EH (cell line): ENCODE data around the gene SCFD2.
A peak's percentile ranks its signal among the peaks of the same experiment; 100 is the strongest.
"Not testable (repeated sequence)": the region's sequence is repeated elsewhere in the genome, so short reads cannot be mapped to it uniquely, and the experiment has no call there.

Source experiments
- DNase-seq: peaks from one replicate; pipeline ENCODE4 v3.0.0-alpha.2; 2015; ENCODE audit warnings: low read depth

The SCFD2 gene

DNA sequence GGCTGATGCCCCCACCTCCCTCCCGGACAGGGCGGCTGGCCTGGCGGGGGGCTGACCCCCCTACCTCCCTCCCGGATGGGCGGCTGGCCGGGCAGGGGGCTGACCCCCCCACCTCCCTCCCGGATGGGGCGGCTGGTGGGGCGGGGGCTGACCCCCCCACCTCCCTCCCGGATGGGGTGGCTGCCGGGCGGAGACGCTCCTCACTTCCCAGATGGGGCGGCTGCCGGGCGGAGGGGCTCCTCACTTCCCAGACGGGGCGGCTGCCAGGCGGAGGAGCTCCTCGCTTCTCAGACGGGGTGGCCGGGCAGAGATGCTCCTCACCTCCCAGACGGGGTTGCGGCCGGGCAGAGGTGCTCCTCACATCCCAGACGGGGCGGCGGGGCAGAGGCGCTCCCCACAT, 127.5 kb downstream of the SCFD2 start:
- not testable (repeated sequence) for DNase-seq

GRCh38 chr4:53237811-53238210, 128.1 kb downstream of the SCFD2 start:
- DNase-seq: not testable (repeated sequence)

DNA sequence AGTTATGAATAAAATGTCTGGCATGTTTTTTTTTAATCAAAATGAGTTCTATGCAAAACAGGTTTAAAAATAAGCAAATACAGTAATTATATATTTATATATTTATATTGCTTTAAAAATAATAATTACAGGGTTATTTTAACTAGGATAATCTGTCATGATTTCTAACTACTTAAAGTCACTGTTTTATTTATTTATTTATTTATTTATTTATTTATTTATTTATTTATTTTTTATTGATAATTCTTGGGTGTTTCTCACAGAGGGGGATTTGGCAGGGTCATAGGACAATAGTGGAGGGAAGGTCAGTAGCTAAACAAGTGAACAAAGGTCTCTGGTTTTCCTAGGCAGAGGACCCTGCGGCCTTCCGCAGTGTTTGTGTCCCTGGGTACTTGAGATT, 129.2 kb downstream of the SCFD2 start:
- DNase-seq: not testable (repeated sequence)

DNA sequence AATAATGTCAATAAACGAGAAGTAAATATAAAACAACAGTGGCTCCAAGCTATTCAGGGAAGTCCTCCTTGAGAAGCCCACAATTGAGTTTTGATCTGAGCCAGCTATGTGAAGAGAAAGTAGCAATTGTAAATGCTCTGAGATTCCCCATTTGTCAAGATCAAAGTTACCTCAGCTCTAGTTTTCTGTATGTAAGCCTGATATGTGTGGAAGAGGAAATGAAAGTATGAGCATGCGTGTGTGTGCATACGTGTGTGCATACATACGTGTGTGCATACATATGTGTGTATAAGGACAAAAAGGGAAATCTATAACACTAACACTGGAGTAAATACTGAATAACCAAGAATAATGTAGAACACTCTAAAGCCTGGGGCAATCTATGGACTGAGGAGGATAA, 130.3 kb downstream of the SCFD2 start:
- no peak for DNase-seq

DNA sequence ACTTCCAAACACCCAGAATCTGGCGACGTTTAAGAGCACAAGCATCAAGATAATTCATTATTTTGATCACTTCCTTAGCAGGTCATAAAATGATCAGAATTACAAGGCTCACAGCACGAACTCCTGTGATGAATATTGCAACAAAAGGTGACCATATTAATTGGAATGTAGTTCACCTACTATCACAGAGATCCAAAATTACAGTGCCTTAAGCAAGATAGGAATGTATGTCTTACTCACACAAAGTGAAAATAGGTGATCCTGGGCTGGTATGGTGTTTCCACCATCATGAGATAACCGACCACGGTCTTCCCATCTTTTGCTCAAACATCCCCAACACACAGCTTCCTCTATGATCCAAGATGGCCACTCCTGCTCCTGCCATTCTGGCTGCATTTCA, 131.2 kb downstream of the SCFD2 start:
- DNase-seq: no peak

GRCh38 chr4:53234111-53234510, 131.8 kb downstream of the SCFD2 start:
- no peak for DNase-seq

- no peak for DNase-seq
Measured at GRCh38 chr4:53233114-53233795, 132.6 kb downstream of the SCFD2 start.

DNA sequence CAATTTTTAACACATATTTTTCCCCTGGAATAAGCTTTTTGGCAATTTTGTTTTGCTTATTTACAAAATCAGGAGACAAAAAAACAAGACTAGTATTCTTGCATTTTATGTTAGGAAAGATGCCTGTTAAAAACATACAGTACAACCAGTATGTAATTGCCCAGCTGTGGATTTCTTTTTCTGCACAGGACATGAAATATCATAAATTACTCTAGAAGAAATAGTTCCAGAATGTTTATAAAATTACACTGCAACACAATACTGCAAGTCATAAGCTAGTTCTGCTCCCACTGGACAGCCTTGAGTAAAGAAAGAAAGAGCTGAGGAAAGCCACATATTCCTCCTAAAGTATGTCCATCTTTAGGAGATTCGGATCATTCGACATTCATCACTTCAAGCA, 133.5 kb downstream of the SCFD2 start:
- DNase-seq: no peak

- no peak for DNase-seq
Measured at GRCh38 chr4:53228036-53228435, 137.8 kb downstream of the SCFD2 start.

DNA sequence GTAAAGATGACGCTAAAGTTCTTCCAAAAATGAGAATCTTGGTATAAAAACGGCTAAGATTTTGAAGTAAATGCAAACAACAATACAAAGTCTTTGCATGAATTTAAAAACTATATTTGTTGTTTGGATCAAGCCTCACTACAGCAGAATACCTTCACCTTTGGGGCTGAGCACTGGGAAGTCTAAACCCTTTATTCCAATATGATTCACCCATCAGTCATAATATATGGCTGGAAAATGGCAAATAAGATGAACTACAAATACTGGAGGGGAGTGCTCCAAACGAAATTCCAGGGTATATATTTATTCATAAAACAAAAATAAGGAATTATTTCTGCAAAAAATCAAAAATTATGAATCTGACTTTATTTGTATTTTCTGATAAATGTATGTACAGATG, 138.4 kb downstream of the SCFD2 start:
- DNase-seq: no peak

GRCh38 chr4:53221832-53222480, 143.9 kb downstream of the SCFD2 start:
- no peak for DNase-seq

GRCh38 chr4:53219148-53219547, 146.7 kb downstream of the SCFD2 start:
- not testable (repeated sequence) for DNase-seq

- peak; percentile 10 for DNase-seq
Measured at GRCh38 chr4:53208753-53209152, 157.1 kb downstream of the SCFD2 start.

DNA sequence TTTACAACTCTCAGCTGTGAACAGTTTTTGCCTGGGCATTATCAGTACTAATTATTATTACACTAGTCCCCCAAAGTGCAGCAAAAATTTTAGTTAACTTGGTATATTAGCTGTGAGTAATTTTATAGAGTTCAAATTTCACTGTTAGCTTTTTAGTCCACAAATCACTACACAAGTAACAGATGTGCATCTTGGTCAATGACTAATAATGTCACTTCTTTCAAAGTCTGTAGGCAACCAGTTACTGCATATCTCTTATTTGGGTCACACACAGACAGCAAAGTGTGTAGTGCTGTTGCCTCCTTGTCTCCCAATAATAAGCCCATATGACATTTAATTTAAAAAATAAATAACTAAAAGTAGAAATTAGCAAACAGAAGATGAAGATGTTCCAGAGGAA, 159.9 kb downstream of the SCFD2 start:
- DNase-seq: peak; percentile 54

GRCh38 chr4:53199356-53199755, 166.5 kb downstream of the SCFD2 start:
- no peak for DNase-seq

DNA sequence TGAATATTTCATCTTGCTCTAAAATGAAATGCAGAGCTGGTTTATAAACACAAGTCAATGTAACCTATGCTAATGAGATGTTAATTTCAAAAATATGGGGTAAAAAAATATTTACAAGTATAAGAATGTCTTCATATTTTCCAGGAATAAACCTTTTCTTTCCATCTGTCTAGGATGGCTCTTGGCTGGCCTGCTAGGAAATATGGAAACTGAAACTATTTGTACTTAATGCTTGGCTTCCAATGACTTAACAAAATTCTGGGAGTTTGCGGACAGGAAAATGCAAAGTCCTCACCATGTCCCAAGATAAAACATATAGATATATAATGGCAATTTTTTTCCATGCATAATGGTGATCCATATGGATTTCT, 168.1 kb downstream of the SCFD2 start:
- DNase-seq: no peak

- peak; percentile 83 for DNase-seq
Measured at GRCh38 chr4:53196882-53197771, 168.7 kb downstream of the SCFD2 start.

GRCh38 chr4:53195815-53196661, 169.8 kb downstream of the SCFD2 start:
- peak; percentile 55 for DNase-seq

- DNase-seq: no peak
Measured at GRCh38 chr4:53194727-53195126, 171.1 kb downstream of the SCFD2 start.

DNA sequence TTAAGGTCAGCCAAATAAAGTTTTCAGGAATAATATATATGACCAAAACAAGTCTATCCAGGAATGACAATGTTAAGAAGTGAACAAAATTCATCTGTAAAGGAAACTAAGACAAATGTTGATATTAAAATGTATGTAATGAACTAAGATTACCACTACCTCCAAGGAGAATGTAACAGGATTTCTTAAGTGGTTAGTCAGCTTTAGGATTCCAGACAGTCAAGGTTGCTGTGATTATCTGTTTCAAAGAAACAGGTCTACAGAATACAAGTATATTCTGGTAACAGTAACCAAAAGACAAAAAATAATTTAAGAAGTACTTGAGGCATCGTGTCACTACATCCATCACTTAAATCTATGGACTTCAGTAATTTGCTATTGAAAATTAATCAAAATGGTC, 172.8 kb downstream of the SCFD2 start:
- peak; percentile 19 for DNase-seq

GRCh38 chr4:53192496-53192895, 173.4 kb downstream of the SCFD2 start:
- DNase-seq: no peak

GRCh38 chr4:53191997-53192396, 173.9 kb downstream of the SCFD2 start:
- DNase-seq: no peak
